Activated CD4-positive, CD25-positive, alpha-beta regulatory T cell (primary cell): ENCODE measurements around the gene CNGA3.
A peak's percentile ranks its signal among the peaks of the same experiment; 100 is the strongest.

Source experiments
- DNase-seq, 4 experiments: peaks; one replicate each; lab custom pipeline; 2025; lab: John Stamatoyannopoulos, UW

CNGA3 gene

DNA sequence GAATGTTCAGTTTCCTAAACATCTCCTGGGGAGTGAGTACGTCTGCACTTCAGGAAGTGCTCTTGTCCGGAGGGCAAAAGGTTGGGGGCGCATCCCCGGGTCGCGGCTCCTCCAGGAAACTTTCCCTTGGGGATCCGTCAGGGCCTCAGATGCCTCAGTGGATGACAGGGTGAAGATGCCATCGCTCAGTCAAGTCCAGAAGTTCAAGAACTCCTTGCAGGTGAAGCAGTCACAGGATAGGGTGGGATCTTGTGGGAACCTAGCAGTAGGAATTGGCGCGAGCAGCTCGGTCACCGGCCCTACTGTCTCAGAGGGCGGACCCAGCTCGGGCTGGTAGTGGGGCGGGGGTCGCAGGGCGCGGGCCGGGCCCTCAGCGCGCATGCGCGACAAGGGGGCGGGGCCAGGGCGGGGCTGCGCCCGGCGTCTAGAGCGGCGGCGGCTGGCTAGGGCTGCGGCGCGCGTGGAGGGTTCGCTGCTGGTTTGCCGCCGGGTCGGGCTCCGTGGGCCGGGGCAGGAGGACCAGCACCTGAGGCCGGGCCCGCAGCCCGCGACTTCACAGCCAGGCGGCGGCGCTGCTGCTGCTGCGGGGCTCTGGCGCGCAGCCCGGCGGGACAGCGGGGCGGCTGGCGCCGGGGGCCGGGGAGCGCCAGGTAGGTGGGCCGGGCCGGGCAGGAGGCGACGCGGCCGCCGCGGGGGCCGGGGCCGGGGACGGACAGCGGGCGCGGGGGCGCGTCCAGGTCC, 98.3 kb downstream of the CNGA3 start, which contains the start of gene INPP4A:
TSS of gene INPP4A (plus strand) at position 423 of the 741 bp plus-strand sequence. CDS start 75,191 bp downstream, outside the sequence.
- DNase-seq = peak; percentile 47 to 68 (median 66)

DNA sequence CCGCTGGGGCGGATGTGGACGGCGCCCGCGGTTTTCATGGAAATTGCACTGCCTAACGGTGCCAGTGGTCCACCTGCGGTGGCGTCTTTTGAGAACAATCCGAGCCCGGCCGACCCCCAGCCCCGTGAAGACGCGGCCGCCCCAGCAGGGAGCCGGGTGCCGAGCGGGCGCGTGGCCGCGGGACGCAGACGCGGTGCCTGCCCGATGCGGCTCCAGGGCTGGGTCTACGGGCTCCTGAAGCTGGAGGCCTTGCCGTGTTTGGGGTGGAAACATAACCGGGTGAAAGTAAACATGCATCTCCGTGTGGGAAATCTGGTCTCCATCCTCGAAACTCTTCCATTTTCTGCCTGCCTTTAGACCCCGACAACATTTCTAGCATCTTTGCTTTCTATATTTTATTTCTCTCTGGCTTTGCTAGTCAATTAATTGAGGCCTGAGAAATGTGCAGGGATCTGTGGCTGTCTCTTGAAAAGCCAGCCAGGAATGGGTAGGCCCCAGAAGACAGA, 99.0 kb downstream of the CNGA3 start:
- no peak for DNase-seq

DNA sequence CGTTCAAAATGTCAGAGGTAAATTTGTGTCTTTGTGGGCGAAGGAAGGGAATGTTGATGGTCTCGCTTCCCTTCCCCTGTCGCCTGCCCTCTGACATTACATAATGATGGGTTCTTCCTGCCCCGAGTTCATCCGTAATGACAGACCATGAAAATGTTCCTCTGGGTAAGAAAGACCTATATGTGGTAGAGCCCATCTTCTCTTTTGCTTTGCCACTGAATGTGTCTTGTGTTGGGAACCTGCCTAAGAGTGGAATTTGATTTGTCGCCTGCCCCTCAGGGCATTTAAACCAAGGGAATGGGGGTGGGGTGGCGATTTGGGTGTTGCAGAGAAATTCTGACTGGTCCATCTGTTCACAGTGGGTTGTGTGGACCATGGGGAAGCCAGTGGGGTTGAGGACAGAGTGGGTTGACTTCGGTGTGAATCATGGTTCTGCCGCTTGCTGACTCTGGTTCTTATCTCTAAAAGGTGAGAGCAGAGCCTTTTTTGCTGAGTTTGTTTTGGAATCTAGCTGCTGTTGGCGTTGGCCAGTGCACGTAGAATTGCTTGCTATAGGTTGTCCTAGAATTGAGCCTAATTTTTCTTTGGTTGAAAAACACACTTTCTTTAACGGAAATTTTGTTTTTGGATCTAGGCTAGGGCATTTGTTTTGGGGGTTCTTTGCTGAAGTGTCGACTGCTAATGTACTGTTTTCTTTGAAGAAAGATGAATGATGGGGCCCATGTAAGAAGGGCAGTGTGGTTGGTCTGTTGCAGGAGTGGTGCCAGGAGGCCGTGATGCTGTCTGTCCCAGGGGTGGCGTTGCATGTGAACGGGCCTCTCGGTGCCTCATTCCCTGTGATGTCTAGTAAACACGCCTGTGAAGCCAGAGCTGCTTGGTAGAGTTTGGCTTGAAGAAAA, 99.7 kb downstream of the CNGA3 start:
- no peak for DNase-seq

DNA sequence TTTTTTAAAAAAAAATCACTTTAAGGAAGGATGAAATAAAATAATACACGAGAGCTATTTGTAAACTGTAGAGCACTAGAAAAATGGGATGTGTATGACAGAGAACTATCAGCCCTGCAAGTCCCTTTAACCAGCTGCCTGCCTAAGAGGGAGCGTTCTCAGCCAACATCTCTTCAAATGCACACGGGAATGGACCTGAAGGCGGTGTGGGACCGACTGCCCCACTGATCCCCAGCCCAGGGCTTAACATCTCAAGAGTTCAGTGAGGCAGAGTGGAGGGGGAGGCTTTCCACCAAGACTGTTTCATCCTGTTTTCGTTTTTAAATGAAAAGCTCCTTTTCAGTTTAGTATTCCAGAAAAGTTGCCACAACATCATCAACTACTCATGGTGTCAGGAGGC, 100.6 kb downstream of the CNGA3 start:
- DNase-seq = no peak
